Testis (tissue), 3 donors: ENCODE results near the gene PF4V1. TPM values are rescaled to one million over a fixed set of nuclear protein-coding genes. Genes with fewer than 3 reads are reported as not detected.
A peak's percentile ranks its signal among the peaks of the same experiment; 100 is the strongest.

ENCODE experiments used
- DNase-seq: peaks from one replicate; pipeline ENCODE4 v3.0.0-alpha.2; 2019
- H3K27ac ChIP-seq, 2 donors: fragments of 200-600 bp; sonication (generic); one replicate each; pipeline ENCODE4 v1.5.1; 2019
- H3K27me3 ChIP-seq: fragments of 200-600 bp; sonication (generic); one replicate; pipeline ENCODE4 v1.5.1; 2019
- H3K36me3 ChIP-seq: fragments of 200-600 bp; sonication (generic); one replicate; pipeline ENCODE4 v1.5.1; 2017; ENCODE audit warnings: low read depth; ENCODE audit errors: missing control alignments
- H3K4me1 ChIP-seq: fragments of 200-600 bp; sonication (generic); one replicate; pipeline ENCODE4 v1.5.1; 2019
- H3K4me3 ChIP-seq, 2 donors: fragments of 200-600 bp; sonication (generic); one replicate each; pipeline ENCODE4 v1.5.1; 2017 to 2019
- H3K9me3 ChIP-seq: fragments of 200-600 bp; sonication (generic); one replicate; pipeline ENCODE4 v1.5.1; 2017
- POLR2A ChIP-seq: fragments of 450-650 bp; IDR thresholded peaks from one replicate; pipeline ENCODE4 v1.6.1; 2017; ENCODE audit warnings: antibody characterized with exemption, mild to moderate bottlenecking, moderate library complexity
- WGBS, 2 donors: methylation state at CpG; one replicate each; pipeline ENCODE4 v1.1.5; 2018; 5-methylcytosine and 5-hydroxymethylcytosine counted together
- intact Hi-C: fragments of 100-400 bp; cut with DNase I; formaldehyde crosslinking; loops from one replicate; pipeline ENCODE4 v1.15.1; 2023; ENCODE audit warnings: low total_unique reads
- polyA plus RNA-seq: library from polyadenylated mRNA; stranded (reverse); fragments of 350-450 nt; fragmentation: Illumina TruSeq; extraction: RNeasy Lipid Tissue Mini Kit (QIAGEN cat#74804); gene quantifications from one replicate; pipeline ENCODE4 v1.2.3, GENCODE V29; 2014; ENCODE audit warnings: low read depth, low replicate concordance; ENCODE audit not compliant: insufficient read depth
- total RNA-seq, 2 donors: library from RNA; depleted of rRNA; stranded (reverse); fragments of >200 nt; gene quantifications; one replicate each; pipeline ENCODE4 v1.2.3, GENCODE V29; 2016
- TF ChIP-seq, protein P1 (sequence below), 3 experiments: fragments of 450-650 bp in 2 of 3; fragments of 200-600 bp in 1 of 3; sonication (generic) in 1 of 3; IDR thresholded peaks; one replicate each; pipeline ENCODE4 v1.5.1; 2016 to 2019; ENCODE audit warnings: antibody characterized with exemption in 3 of 3, mild to moderate bottlenecking in 2 of 3, moderate library complexity in 1 of 3

PF4V1 gene
- total and polyA plus RNA-seq, 3 donors from 2014 or later: not detected

DNA sequence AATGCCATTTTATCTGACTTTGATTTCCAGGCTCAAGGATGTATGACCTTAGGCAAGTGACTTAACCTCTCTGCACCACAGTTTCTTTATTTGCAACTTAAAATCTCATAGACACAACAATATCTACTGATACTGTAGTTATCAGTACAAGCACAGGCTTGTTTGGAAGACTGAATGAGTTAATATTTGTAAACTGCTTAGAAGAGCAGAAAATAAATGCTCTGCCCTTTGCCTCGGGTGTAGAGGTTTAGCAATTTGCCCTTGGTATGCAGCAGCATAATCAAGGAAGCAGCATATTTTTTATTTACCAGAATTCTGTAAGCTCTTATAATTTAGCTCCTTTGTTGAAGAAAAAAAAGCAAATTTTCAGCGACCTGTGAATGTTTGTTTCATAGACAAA, 13.2 kb downstream of the PF4V1 start:
- H3K27me3 ChIP-seq: no peaks in the 10 kb centered on the region
- WGBS, 2 donors: 58 to 64% methylated on average over 2 of the region's 2 CpGs
- TF ChIP-seq POLR2A: no peak
- TF ChIP-seq, protein P1, sequence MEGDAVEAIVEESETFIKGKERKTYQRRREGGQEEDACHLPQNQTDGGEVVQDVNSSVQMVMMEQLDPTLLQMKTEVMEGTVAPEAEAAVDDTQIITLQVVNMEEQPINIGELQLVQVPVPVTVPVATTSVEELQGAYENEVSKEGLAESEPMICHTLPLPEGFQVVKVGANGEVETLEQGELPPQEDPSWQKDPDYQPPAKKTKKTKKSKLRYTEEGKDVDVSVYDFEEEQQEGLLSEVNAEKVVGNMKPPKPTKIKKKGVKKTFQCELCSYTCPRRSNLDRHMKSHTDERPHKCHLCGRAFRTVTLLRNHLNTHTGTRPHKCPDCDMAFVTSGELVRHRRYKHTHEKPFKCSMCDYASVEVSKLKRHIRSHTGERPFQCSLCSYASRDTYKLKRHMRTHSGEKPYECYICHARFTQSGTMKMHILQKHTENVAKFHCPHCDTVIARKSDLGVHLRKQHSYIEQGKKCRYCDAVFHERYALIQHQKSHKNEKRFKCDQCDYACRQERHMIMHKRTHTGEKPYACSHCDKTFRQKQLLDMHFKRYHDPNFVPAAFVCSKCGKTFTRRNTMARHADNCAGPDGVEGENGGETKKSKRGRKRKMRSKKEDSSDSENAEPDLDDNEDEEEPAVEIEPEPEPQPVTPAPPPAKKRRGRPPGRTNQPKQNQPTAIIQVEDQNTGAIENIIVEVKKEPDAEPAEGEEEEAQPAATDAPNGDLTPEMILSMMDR (IDR thresholded peaks at IDR 0.05): no peak
- intact Hi-C loops: no loop called here
- no peak for DNase-seq
- H3K4me1 ChIP-seq: peaks cover 7% of the 10 kb centered on the region
- H3K27ac ChIP-seq: no peak overlapping the region
- no peaks in the 10 kb centered on the region for H3K9me3 ChIP-seq
- H3K4me3 ChIP-seq: no peak overlapping the region
- H3K36me3 ChIP-seq: no peaks in the 10 kb centered on the region

DNA sequence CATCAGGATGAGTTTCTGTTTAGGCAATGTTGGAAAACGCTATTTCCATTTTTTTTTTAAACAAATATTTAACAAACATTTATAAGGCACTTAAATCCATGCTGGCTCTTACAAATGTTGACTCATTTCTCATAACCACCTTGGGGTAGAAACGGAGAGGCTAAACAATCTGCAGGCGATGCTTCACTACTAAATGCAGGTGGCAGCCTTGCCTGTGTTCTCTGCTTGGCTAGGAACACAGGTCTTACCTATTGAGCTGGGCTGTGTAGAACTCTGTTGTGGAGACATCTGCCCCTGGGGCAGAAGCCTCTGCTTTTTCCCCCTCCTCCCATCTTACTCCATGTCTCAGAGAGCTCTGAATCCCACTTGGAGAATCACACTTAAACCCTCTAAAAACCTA, 14.7 kb downstream of the PF4V1 start:
- H3K4me3 ChIP-seq: no peak overlapping the region
- H3K4me1 ChIP-seq: peaks cover 7% of the 10 kb centered on the region
- H3K36me3 ChIP-seq: no peaks in the 10 kb centered on the region
- TF ChIP-seq, protein P1 (IDR thresholded peaks at IDR 0.05): no peak
- no peak for TF ChIP-seq POLR2A
- intact Hi-C loops: no loop called here
- no peak for DNase-seq
- H3K27ac ChIP-seq: no peak overlapping the region
- WGBS, 2 donors: 72 to 84% methylated on average over 3 of the region's 3 CpGs
- no peaks in the 10 kb centered on the region for H3K9me3 ChIP-seq
- no peaks in the 10 kb centered on the region for H3K27me3 ChIP-seq

DNA sequence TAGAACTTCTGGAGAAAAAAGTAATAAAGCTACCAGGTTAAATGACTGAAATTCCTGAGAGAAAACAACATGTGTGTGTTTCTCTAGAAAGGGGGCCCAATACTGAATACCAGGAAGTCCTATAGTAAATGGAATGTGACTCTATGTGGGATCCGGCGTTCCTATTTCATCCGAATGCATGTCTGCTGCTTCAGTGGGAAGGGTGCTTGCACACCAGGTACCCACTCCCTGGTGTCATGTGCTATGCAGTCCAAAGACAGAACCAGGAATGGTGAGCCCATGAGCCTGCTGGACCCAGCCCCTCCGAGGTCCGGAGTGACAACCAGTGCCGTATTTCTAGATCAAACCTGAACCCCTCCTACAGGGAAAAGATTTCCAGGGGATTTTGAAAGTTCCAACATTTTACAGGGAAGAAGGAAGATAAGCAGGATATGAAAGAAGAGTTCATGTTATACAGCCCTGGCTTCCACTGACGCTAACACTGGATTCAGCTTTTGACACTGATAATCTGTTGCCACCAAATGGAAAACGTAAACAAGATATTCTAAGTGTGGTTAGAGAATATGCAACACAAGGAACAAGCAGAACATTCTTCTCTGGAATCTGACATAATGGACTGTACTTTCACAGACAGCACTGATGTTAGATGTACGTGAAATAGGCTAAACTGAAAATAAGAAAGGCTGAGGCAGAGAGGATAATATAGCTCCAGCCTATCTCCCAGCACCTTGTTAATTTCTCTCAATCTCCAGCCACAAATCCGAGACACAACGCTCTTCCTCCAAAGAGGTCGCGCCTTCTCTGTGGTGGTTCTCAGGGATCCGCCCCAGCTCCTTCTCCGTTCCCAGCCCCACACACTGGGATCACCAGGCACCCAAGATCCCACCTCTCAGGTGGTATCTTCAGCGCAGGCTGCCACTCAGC, 15.4 kb downstream of the PF4V1 start:
- H3K36me3 ChIP-seq: no peaks in the 10 kb centered on the region
- no peaks in the 10 kb centered on the region for H3K27me3 ChIP-seq
- no peak for TF ChIP-seq POLR2A
- TF ChIP-seq, protein P1 (IDR thresholded peaks at IDR 0.05): no peak
- H3K27ac ChIP-seq: no peak overlapping the region
- DNase-seq: no peak
- WGBS, 2 donors: 23 to 31% methylated on average over 16 of the region's 16 CpGs
- H3K9me3 ChIP-seq: no peaks in the 10 kb centered on the region
- intact Hi-C loops: no loop called here
- H3K4me3 ChIP-seq: peak overlapping the region; percentile 49 to 58
- peaks cover 7% of the 10 kb centered on the region for H3K4me1 ChIP-seq

DNA sequence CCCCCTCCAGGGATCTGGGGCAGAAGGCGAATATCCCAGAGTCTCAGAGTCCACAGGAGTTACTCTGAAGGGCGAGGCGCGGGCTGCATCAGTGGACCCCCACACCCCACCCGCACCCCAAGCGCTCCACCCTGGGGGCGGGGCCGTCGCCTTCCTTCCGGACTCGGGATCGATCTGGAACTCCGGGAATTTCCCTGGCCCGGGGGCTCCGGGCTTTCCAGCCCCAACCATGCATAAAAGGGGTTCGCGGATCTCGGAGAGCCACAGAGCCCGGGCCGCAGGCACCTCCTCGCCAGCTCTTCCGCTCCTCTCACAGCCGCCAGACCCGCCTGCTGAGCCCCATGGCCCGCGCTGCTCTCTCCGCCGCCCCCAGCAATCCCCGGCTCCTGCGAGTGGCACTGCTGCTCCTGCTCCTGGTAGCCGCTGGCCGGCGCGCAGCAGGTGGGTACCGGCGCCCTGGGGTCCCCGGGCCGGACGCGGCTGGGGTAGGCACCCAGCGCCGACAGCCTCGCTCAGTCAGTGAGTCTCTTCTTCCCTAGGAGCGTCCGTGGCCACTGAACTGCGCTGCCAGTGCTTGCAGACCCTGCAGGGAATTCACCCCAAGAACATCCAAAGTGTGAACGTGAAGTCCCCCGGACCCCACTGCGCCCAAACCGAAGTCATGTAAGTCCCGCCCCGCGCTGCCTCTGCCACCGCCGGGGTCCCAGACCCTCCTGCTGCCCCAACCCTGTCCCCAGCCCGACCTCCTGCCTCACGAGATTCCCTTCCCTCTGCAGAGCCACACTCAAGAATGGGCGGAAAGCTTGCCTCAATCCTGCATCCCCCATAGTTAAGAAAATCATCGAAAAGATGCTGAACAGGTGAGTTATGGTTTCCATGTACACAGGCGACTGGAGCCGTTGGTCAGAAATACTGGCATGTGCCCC, 16.3 kb downstream of the PF4V1 start, which contains the start of gene CXCL1:
Gene CXCL1, plus strand, starts transcription at position 264 of the 926 bp plus-strand sequence. Its CDS starts 78 bp downstream, at position 342.
- H3K27ac ChIP-seq: no peak within 1 kb of the TSS
- peak; percentile 16 for DNase-seq
- H3K27me3 ChIP-seq: no peaks in the 10 kb centered on the region
- TF ChIP-seq, protein P1 (IDR thresholded peaks at IDR 0.05): no peak
- no peak for TF ChIP-seq POLR2A
- H3K36me3 ChIP-seq: no peaks in the 10 kb centered on the region
- intact Hi-C loops: no loop called here
- peak within 1 kb of the TSS; percentile 49 to 58 for H3K4me3 ChIP-seq
- peaks cover 7% of the 10 kb centered on the region for H3K4me1 ChIP-seq
- H3K9me3 ChIP-seq: no peaks in the 10 kb centered on the region
- WGBS, 2 donors: 12 to 63% methylated on average over 5 to 48 of the region's 61 CpGs
